Measurements from ENCODE around the gene UNC5A.

Gene UNC5A

DNA sequence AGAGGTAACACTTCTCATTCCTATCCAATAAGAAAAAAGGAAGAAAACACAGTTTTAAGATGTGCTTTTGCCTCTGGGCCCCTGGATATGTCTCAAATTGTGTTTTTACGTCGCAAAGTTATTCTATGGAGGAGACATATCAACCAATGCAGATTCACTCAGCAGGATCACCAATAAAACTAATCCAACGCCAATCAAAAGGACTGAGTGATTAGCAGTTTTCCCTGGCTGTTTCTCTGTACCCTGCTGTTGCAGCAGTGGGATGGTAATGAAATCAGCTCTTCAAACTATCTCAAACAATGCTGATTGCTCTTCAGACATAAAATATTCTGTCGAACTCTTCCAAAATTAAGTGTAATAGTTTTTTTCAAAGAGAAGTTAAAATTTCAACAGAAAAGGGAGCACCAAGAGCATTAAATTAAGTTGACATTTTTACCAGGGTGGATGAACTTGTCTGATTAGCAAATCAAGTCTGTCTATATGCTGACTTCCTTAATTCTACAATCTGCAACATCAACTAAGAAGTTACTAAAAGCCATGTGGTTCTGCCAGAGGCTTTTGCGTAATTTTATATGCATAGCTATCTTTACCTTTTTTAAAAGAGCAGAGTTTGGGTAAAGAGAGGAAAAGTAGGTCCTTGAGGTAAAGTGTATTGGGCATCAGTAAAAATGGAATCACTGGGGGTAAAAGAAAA lies 98.5 kb downstream of the UNC5A start:
- no peaks in the 10 kb centered on the region for H3K9me3 ChIP-seq (ENCODE audit: control extremely low read depth in 1 of 5, control insufficient read depth in 4 of 5, insufficient read depth in 2 of 5, low read depth in 1 of 5, low read length in 4 of 5)
- peak in 2 of 3 donors; percentile 12 to 14 for DNase-seq
- CTCF ChIA-PET, result interaction anchor here (1.9 kb wide), 1 partner anchor 248 kb away, joined by 5 read pairs; no protein-coding TSS in a partner anchor
- POLR2A ChIA-PET, result interaction anchor here (0.7 kb wide), 1 partner anchor 69 kb away, joined by 3 read pairs; no protein-coding TSS in a partner anchor
- no peak overlapping the region for H3K4me3 ChIP-seq (ENCODE audit: control insufficient read depth in 1 of 7, extremely low read depth in 1 of 7, insufficient read depth in 4 of 7, low read depth in 2 of 7, low read length in 6 of 7)
- peaks cover 0 to 3% (median 2%) of the 10 kb centered on the region in 4 experiments for H3K4me1 ChIP-seq (ENCODE audit: control extremely low read depth in 1 of 4, control insufficient read depth in 4 of 4, insufficient read depth in 4 of 4, low read length in 3 of 4)
- no peaks in the 10 kb centered on the region for H3K27me3 ChIP-seq (replicated peaks in 2 of 5; ENCODE audit: control insufficient read depth in 4 of 5, insufficient read depth in 5 of 5, low read length in 4 of 5)
- 100% methylated on average over 2 of the region's 5 CpGs for WGBS (ENCODE audit: insufficient coverage)
- H3K27ac ChIP-seq (ENCODE audit: insufficient read depth in 1 of 2, low read depth in 1 of 2, low read length in 2 of 2, poor library complexity in 1 of 2, severe bottlenecking in 2 of 2), result no peak overlapping the region
- H3K36me3 ChIP-seq (ENCODE audit: control insufficient read depth in 4 of 4, insufficient read depth in 4 of 4, low read length in 3 of 4), result peaks cover 16 to 59% (median 38%) of the 10 kb centered on the region in 4 experiments

DNA sequence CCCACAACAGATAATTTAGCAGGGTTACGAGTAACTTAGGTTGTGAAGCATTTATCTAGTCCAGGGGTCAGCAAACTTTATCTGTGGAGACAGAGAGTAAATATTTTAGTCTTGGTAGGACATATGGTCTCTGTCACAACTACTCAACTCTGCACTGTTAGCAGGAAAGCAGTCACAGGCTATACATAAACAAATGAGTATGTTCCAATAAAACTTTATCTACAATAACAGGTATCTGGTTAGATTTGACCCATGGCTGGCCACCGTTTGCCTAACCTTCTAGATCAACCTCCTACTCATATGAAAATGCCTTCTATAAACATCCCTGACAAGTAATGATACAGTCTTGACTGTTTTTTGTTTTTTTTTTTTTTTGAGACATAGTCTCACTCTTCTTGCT lies 101.8 kb downstream of the UNC5A start:
- POLR2A ChIA-PET, result no interaction called here
- Histone ChIP-seq H3K27ac (ENCODE audit: insufficient read depth in 1 of 2, low read depth in 1 of 2, low read length in 2 of 2, poor library complexity in 1 of 2, severe bottlenecking in 2 of 2) (no peak overlapping the region), H3K9me3 (ENCODE audit: control extremely low read depth in 1 of 5, control insufficient read depth in 4 of 5, insufficient read depth in 2 of 5, low read depth in 1 of 5, low read length in 4 of 5) (no peaks in the 10 kb centered on the region), H3K4me3 (ENCODE audit: control insufficient read depth in 1 of 7, extremely low read depth in 1 of 7, insufficient read depth in 4 of 7, low read depth in 2 of 7, low read length in 6 of 7) (no peak overlapping the region), H3K27me3 (replicated peaks in 2 of 5; ENCODE audit: control insufficient read depth in 4 of 5, insufficient read depth in 5 of 5, low read length in 4 of 5) (no peaks in the 10 kb centered on the region), H3K4me1 (ENCODE audit: control extremely low read depth in 1 of 4, control insufficient read depth in 4 of 4, insufficient read depth in 4 of 4, low read length in 3 of 4) (peaks cover 0 to 3% (median 2%) of the 10 kb centered on the region in 4 experiments), H3K36me3 (ENCODE audit: control insufficient read depth in 4 of 4, insufficient read depth in 4 of 4, low read length in 3 of 4) (peaks cover 6 to 36% (median 23%) of the 10 kb centered on the region in 4 experiments)
- 80% methylated on average over 1 of the region's 2 CpGs for WGBS (ENCODE audit: insufficient coverage)
- CTCF ChIA-PET, result no interaction called here
- no peak for DNase-seq

DNA sequence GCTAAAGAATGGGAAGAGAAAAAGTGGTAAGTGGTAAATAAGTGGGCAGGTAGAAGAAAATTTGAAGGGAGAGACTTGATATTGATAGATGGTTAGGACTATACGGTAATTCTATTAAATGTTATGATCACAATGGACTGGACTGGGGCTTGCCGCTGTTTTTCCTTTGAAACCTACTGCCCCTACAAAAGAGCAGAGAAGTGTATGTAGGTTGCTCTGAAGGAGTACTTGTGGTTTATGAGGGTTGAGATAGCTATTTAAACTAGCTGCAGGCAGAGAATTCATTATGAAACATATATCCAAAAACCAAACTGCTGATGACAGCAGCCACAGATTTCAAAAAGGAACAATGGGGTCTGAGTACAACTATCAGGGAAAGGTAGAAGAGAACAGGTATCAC lies 105.5 kb downstream of the UNC5A start:
- POLR2A ChIA-PET, result no interaction called here
- CTCF ChIA-PET, result no interaction called here

DNA sequence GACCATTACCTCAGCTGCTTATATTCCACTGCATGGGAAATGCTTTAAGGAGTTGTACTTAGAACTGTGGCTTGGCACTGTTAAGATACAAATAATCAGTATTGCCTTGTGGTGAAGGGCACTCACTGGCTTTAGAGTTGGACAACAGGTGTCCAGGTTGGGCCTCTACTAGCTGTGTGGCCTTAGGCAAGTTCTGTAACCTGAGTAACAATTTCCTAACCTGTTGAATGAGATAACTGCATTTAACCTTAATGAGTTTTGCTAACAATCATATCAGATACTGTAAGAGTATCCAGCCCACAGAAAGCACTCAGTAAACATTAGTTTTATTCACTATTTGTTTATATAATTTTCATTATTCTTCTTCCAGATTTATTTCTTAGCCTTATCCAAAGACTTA lies 106.0 kb downstream of the UNC5A start:
- Histone ChIP-seq H3K4me1 (ENCODE audit: control extremely low read depth in 1 of 4, control insufficient read depth in 4 of 4, insufficient read depth in 4 of 4, low read length in 3 of 4) (no peaks in the 10 kb centered on the region), H3K27ac (ENCODE audit: insufficient read depth in 1 of 2, low read depth in 1 of 2, low read length in 2 of 2, poor library complexity in 1 of 2, severe bottlenecking in 2 of 2) (no peak overlapping the region), H3K4me3 (ENCODE audit: control insufficient read depth in 1 of 7, extremely low read depth in 1 of 7, insufficient read depth in 4 of 7, low read depth in 2 of 7, low read length in 6 of 7) (no peak overlapping the region), H3K36me3 (ENCODE audit: control insufficient read depth in 4 of 4, insufficient read depth in 4 of 4, low read length in 3 of 4) (peaks cover 7 to 38% (median 19%) of the 10 kb centered on the region in 4 experiments), H3K9me3 (ENCODE audit: control extremely low read depth in 1 of 5, control insufficient read depth in 4 of 5, insufficient read depth in 2 of 5, low read depth in 1 of 5, low read length in 4 of 5) (no peaks in the 10 kb centered on the region), H3K27me3 (replicated peaks in 2 of 5; ENCODE audit: control insufficient read depth in 4 of 5, insufficient read depth in 5 of 5, low read length in 4 of 5) (no peaks in the 10 kb centered on the region)
- no peak for DNase-seq
- ChIA-PET CTCF (no interaction called here), POLR2A (no interaction called here)

More for the DNA sequence above, 105.5 kb downstream of the UNC5A start:
- H3K36me3 ChIP-seq (ENCODE audit: control insufficient read depth in 4 of 4, insufficient read depth in 4 of 4, low read length in 3 of 4), result peaks cover 7 to 38% (median 20%) of the 10 kb centered on the region in 4 experiments
- H3K27ac ChIP-seq (ENCODE audit: insufficient read depth in 1 of 2, low read depth in 1 of 2, low read length in 2 of 2, poor library complexity in 1 of 2, severe bottlenecking in 2 of 2), result no peak overlapping the region
- no peak for DNase-seq
- no peaks in the 10 kb centered on the region for H3K27me3 ChIP-seq (replicated peaks in 2 of 5; ENCODE audit: control insufficient read depth in 4 of 5, insufficient read depth in 5 of 5, low read length in 4 of 5)
- H3K9me3 ChIP-seq (ENCODE audit: control extremely low read depth in 1 of 5, control insufficient read depth in 4 of 5, insufficient read depth in 2 of 5, low read depth in 1 of 5, low read length in 4 of 5), result no peaks in the 10 kb centered on the region
- no peak overlapping the region for H3K4me3 ChIP-seq (ENCODE audit: control insufficient read depth in 1 of 7, extremely low read depth in 1 of 7, insufficient read depth in 4 of 7, low read depth in 2 of 7, low read length in 6 of 7)
- H3K4me1 ChIP-seq (ENCODE audit: control extremely low read depth in 1 of 4, control insufficient read depth in 4 of 4, insufficient read depth in 4 of 4, low read length in 3 of 4), result no peaks in the 10 kb centered on the region
- no CpG with 5 or more reads among the region's 2 CpGs for WGBS (ENCODE audit: insufficient coverage)

DNA sequence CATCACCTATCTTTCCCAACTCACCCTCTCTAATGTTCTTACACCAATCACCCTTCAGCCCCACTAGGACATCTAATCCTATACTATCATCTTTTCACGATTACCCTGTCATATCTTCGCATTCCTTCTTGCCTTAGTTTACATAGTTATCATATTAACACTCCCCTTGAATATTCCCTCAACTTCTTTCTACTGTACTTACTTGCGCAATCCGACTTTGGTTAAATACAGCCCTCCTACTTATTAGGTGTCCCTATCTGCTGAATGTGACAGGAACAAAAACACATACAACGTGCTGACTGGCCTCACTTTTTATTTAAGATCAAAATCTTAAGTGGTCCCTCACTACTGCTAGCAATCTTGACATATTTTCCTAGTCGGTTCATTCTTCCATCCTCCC lies 108.3 kb downstream of the UNC5A start:
- CTCF ChIA-PET, result no interaction called here
- POLR2A ChIA-PET, result no interaction called here

DNA sequence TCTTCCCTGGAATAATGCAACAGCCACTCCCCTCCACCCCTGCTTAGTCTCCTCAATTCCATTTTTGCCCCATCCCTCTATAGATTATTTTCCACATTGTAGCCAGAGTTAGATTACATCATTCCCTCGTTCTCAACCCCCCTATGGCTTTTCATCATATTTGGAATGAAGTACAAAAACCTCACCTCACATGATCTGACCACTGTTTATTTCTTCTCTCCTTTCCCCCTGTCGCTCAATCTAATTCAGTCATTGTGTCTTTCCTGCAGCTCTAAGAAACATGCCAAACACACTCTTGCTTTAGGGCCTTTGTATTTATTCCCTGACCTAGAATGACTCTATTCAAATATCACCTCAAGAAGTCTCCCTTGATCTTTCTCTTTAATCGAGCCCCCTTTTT lies 111.4 kb downstream of the UNC5A start:
- no peaks in the 10 kb centered on the region for H3K9me3 ChIP-seq (ENCODE audit: control extremely low read depth in 1 of 5, control insufficient read depth in 4 of 5, insufficient read depth in 2 of 5, low read depth in 1 of 5, low read length in 4 of 5)
- POLR2A ChIA-PET, result interaction anchor here (0.6 kb wide), 1 partner anchor 27 kb away, joined by 4 read pairs; no protein-coding TSS in a partner anchor
- WGBS (ENCODE audit: insufficient coverage), result 96% methylated on average over 3 of the region's 3 CpGs
- no peak overlapping the region for H3K4me3 ChIP-seq (ENCODE audit: control insufficient read depth in 1 of 7, extremely low read depth in 1 of 7, insufficient read depth in 4 of 7, low read depth in 2 of 7, low read length in 6 of 7)
- H3K27ac ChIP-seq (ENCODE audit: insufficient read depth in 1 of 2, low read depth in 1 of 2, low read length in 2 of 2, poor library complexity in 1 of 2, severe bottlenecking in 2 of 2), result no peak overlapping the region
- no peak for DNase-seq
- CTCF ChIA-PET, result interaction anchor here (0.6 kb wide), 1 partner anchor 493 kb away, joined by 3 read pairs; no protein-coding TSS in a partner anchor
- H3K4me1 ChIP-seq (ENCODE audit: control extremely low read depth in 1 of 4, control insufficient read depth in 4 of 4, insufficient read depth in 4 of 4, low read length in 3 of 4), result no peaks in the 10 kb centered on the region
- peaks cover 2 to 23% (median 10%) of the 10 kb centered on the region in 4 experiments for H3K36me3 ChIP-seq (ENCODE audit: control insufficient read depth in 4 of 4, insufficient read depth in 4 of 4, low read length in 3 of 4)
- no peaks in the 10 kb centered on the region for H3K27me3 ChIP-seq (replicated peaks in 2 of 5; ENCODE audit: control insufficient read depth in 4 of 5, insufficient read depth in 5 of 5, low read length in 4 of 5)

More for the DNA sequence above, 108.3 kb downstream of the UNC5A start:
- no peaks in the 10 kb centered on the region for H3K27me3 ChIP-seq (replicated peaks in 2 of 5; ENCODE audit: control insufficient read depth in 4 of 5, insufficient read depth in 5 of 5, low read length in 4 of 5)
- no peaks in the 10 kb centered on the region for H3K9me3 ChIP-seq (ENCODE audit: control extremely low read depth in 1 of 5, control insufficient read depth in 4 of 5, insufficient read depth in 2 of 5, low read depth in 1 of 5, low read length in 4 of 5)
- H3K4me1 ChIP-seq (ENCODE audit: control extremely low read depth in 1 of 4, control insufficient read depth in 4 of 4, insufficient read depth in 4 of 4, low read length in 3 of 4), result no peaks in the 10 kb centered on the region
- DNase-seq, result no peak
- H3K36me3 ChIP-seq (ENCODE audit: control insufficient read depth in 4 of 4, insufficient read depth in 4 of 4, low read length in 3 of 4), result peaks cover 7 to 30% (median 15%) of the 10 kb centered on the region in 4 experiments
- no peak overlapping the region for H3K4me3 ChIP-seq (ENCODE audit: control insufficient read depth in 1 of 7, extremely low read depth in 1 of 7, insufficient read depth in 4 of 7, low read depth in 2 of 7, low read length in 6 of 7)
- WGBS (ENCODE audit: insufficient coverage), result 94% methylated on average over 5 of the region's 6 CpGs
- H3K27ac ChIP-seq (ENCODE audit: insufficient read depth in 1 of 2, low read depth in 1 of 2, low read length in 2 of 2, poor library complexity in 1 of 2, severe bottlenecking in 2 of 2), result no peak overlapping the region

DNA sequence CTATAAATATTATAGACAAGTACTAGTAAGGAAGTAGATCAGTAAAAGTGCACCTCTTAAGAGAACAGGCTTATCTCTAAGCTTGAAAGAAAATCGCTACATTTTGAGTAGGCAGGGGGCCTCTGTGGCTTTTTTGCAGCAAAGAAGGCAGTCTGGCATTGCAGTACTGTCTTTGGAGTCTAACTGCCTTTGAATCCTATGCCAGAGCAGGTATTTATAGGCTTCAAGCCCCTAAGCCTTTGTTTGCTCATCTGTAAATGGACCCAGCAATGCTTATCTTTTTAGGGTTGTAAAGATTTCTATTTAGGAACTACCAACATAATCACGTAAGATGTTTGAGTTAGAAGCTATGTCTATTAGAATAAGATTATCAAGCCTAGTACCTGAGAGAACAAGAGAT lies 112.5 kb downstream of the UNC5A start:
- Histone ChIP-seq H3K4me1 (ENCODE audit: control extremely low read depth in 1 of 4, control insufficient read depth in 4 of 4, insufficient read depth in 4 of 4, low read length in 3 of 4) (no peaks in the 10 kb centered on the region), H3K27me3 (replicated peaks in 2 of 5; ENCODE audit: control insufficient read depth in 4 of 5, insufficient read depth in 5 of 5, low read length in 4 of 5) (no peaks in the 10 kb centered on the region), H3K36me3 (ENCODE audit: control insufficient read depth in 4 of 4, insufficient read depth in 4 of 4, low read length in 3 of 4) (peaks cover 0 to 18% (median 9%) of the 10 kb centered on the region in 4 experiments), H3K27ac (ENCODE audit: insufficient read depth in 1 of 2, low read depth in 1 of 2, low read length in 2 of 2, poor library complexity in 1 of 2, severe bottlenecking in 2 of 2) (no peak overlapping the region), H3K4me3 (ENCODE audit: control insufficient read depth in 1 of 7, extremely low read depth in 1 of 7, insufficient read depth in 4 of 7, low read depth in 2 of 7, low read length in 6 of 7) (no peak overlapping the region), H3K9me3 (ENCODE audit: control extremely low read depth in 1 of 5, control insufficient read depth in 4 of 5, insufficient read depth in 2 of 5, low read depth in 1 of 5, low read length in 4 of 5) (no peaks in the 10 kb centered on the region)
- POLR2A ChIA-PET, result no interaction called here
- WGBS (ENCODE audit: insufficient coverage), result 100% methylated on average over 1 of the region's 2 CpGs
- CTCF ChIA-PET, result interaction anchor here (0.5 kb wide), 1 partner anchor 49 kb away, joined by 3 read pairs; no protein-coding TSS in a partner anchor
- no peak for DNase-seq
